HG03045 (cell line): Measurements from ENCODE around the gene DOK7.

ENCODE experiments used
- ATAC-seq: cut with Tn5 transposase; IDR thresholded peaks from one replicate; pipeline ENCODE4 v1.9.1; 2021; ENCODE audit warnings: mild to moderate bottlenecking, moderate library complexity; ENCODE audit not compliant: unreplicated experiment

The DOK7 gene

DNA sequence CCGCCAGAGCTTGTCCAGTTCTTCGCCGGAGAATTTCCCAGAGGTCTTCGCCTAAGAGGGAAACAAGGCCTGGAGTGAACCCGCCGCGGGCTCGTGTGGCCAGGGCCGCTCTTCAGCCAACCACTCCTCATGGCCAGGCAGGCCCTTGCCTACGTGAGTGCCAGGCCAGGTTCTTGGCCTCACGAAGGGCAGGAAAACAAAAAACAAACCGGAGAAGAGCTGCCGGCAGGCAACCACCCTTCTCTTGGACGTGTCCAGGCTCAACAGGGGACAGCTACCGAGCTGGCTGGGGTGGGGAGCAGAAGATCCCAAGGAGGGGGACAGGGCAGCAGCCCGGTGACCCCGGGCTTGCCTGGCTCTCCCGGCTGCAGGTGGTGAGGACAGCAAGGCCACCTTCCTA is 55.8 kb downstream of the DOK7 start:
- no peak for ATAC-seq

DNA sequence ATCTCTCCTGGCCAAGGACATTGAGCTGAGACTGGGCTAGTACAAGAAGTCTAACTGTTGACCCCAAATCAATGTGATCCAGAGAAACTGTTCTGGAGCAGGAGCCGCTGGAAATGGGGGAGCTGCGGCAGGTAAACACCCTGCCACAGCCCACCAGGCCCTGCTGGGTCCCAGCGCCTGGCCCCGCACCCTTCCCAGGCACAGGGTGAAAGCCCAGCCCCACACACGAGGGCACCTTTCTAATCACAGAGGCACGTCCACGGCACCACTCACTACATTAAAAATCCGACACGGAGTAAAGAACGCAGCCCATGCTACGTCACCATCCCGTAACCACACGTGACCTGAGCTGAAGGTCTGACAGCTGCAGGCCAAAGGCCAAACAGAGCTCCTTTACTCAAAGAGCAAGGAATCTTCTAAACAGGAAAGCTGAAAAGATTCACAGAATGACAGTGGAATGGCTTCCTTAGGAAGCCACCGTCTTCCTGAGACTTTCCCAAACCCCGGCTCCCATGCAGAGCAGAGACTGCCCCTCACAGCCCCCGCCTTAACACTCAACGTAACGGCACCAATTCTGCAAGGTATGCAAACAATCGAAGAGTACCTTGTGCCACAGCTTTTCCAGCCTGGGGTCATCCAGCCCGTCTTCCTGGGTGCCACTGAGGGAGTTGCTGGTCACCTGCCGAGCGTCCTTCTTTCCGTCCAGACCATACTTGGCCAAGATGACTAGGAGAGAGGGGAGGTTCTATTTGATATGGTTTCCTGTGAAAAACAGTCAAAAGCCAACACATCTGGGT is 56.6 kb downstream of the DOK7 start:
- ATAC-seq, result no peak

DNA sequence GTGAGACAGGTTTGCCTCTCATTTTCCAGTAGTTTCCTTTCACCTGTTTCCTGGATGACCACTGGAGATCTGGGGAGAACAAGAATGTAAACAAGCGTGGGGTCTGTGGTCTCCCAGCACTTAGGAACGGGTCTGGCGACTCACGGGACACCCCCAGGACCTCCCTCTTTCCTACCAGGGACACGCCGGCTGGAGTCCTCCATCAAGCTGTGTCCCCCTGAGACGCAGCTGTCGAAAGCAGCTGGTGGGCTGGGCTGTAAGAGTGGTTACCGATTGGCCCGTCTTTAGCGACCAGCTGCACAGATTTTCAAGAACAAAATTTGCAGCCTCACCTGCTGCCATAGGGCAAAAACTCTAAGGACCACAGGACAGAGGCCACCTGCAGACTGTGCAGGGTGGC is 57.2 kb downstream of the DOK7 start:
- no peak for ATAC-seq

DNA sequence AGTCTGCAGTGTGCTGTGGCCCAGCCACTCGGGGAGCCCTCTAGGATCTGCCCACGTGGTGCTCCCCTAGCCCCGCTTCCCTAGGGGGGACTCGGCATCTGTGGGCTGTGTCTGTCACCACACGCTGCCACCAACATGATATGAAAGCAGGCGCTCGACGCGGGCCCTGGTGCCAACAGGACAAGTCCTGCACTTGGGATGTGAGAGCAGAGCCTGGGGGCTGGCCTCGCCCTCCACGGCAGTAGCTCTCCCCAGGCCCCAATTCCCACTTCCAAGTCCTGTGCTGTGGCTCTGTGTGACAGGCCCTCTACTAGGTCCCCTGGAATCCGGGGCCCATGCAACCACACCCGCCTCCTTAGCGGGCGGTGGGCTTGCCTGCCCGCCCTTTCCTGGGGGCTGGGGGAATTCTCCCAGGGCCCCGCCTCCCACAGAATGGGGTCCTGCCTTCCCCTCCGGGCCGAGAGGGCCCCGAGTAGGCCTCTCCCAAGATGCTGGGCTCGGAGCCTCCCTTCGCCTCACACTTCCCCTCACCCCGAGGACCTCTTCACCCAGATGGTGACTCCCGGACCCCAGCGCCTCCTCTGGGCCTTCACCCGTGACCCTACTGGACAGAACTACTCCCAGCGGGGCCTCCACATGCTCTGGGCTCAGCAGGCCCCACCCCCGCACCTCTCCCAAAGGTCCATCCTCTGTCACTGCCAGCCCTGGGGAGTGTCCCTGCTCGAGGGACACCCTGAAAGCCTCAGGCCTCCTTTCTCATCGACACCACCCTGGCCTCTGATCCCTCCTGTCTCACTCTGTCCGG is 57.9 kb downstream of the DOK7 start:
- no peak for ATAC-seq

DNA sequence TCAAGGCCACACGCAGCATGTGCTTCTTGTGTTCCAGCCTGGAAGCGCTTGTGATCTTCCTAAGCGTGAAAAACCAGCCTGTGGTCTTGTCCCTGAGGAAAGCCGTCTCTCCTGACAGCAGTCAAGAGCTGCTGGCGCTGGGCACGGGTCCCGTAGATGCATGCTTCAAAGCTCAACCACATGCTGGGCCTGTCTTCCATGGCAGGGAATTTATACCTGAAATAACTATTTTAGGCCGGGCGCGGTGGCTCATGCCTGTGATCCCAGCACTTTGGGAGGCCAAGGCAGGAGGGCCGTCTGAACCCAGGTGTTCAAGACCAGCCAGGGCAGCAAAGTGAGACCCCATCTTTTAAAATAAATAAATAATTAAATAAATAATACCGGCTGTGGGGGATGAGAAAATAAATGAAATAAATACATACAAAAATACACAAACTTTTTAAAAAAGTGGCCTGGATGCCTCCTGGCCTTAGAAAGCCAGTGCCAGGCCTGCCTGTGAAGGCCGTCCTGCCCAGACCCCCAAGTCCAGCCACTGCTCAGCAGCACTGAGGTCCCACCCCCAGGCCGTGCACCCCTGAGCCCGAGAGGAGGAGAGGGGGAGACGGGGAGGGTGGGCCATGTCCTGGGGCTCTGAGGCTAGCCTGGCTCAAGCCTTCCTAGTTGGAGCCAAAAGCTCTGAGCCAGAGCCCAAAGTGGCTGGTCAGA is 58.7 kb downstream of the DOK7 start:
- ATAC-seq, result no peak

DNA sequence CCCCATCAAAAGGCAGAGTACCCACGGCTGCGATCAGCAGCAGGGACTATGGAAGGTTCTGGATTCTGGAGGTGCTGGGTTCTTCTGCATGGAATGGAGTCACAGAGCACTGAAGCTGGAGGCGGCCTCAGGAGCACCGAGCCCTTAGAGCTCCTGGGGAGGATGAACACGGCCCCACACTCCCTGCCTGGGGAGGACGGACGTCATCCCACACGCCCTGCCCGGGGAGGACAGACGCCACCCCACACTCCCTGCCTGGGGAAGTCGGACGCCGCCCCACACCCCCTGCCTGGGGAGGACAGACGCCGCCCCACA is 59.2 kb downstream of the DOK7 start:
- no peak for ATAC-seq

DNA sequence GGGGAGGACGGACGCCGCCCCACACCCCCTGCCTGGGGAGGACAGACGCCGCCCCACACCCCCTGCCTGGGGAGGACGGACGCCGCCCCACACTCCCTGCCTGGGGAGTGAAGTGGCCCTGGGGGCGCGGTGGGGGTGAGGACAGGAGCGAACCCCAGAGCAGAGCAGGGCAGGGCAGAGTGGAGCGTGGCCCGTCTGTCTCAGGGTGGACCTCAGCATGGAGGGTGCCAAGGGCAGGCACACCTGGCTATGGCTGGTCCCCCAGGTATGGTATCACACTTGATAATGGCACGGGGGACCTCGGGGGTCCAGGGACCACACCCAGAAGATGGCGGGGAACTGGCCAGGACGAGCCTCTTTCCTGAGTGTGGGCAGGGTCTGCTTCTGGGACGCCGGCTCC is 59.5 kb downstream of the DOK7 start:
- no peak for ATAC-seq

DNA sequence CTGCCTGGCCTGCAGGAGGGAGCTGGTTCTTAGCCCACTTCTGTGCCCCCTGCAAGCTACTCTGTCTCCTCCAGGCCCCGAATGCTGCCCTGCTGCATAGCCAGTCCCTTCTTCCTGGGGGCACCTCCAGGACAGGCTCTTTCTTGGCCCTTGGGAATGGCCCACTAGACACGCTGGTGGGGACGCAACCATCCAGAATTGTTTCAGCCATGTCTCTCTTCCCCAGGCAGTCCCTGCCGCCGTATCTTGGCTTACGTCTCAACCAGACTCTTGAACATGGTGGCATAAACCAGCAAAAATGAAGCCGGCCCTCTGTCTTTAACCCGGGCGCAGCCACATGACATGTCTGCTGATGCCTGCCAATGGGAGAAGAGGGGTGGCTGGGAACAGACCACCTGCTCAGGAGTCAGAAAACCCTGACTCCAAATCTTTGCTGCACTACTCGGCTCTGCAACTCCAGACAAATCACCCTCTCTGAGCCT is 60.1 kb downstream of the DOK7 start:
- ATAC-seq, result no peak

DNA sequence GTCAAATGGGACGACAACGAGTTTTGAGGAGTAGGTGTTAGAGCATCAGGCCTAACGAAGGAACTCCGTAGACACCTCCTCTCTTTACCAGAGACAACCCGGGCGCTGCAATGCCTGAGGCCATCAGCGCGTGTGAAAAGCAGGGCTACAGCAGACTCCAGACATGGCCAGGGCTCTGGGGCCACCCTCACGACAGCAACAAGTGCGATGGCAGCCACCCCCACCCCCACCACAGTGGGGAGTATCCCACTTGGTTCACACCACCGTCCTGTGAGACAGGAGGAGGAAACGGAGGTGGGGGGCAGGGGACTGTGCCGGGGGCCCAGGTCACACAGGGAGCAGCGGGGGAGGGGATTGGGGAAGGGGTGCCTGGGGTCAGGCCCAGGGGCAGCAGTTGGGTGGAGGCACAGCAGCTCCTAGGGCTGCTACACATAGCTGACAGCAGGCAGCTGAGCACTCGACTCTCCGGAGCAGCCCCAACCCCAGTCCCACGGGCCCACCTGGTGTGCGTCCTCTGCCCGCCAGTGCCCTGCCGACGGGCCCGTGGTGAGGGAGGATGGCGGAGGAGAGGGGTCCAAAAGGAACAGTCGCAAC is 60.6 kb downstream of the DOK7 start:
- ATAC-seq, result no peak

DNA sequence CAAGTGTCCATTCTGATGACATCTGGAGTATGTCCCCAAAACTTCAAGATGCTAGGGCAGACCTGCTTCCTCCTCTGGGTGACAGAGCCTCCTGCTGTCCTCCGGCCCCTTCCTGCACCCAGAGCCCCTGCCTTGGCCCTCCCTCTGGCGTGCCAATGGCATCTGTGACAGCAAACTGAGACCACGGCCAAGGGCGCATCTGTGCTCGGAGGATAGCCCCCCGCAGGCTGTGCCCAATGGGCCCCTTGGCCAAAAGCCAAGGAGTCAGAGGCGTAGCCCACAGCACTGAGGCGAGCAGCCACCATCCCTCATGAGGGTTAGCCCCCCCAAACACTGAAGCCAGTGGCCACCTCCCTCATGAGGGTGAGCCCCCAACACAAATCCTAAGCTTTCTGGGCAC is 61.2 kb downstream of the DOK7 start:
- ATAC-seq, result no peak

DNA sequence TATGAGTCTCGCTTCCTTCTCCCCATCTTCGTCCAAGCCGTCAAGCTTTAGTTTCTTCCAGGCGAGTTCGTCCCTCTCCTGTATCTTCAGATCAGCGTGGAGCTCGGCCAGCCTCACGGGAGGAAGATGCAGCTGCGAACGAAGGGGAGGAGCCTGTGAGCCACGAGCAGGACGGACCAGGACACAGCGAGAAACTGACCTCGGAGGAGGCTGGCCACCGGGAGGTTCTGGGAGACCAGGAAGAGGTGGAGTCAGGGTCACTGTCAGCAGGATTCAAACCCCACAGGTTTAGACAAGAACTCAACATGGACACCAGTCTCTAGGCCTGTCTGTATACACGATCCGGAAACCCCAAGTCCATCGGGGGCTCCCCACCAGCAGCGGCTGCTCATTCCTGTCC is 61.8 kb downstream of the DOK7 start:
- ATAC-seq, result no peak

DNA sequence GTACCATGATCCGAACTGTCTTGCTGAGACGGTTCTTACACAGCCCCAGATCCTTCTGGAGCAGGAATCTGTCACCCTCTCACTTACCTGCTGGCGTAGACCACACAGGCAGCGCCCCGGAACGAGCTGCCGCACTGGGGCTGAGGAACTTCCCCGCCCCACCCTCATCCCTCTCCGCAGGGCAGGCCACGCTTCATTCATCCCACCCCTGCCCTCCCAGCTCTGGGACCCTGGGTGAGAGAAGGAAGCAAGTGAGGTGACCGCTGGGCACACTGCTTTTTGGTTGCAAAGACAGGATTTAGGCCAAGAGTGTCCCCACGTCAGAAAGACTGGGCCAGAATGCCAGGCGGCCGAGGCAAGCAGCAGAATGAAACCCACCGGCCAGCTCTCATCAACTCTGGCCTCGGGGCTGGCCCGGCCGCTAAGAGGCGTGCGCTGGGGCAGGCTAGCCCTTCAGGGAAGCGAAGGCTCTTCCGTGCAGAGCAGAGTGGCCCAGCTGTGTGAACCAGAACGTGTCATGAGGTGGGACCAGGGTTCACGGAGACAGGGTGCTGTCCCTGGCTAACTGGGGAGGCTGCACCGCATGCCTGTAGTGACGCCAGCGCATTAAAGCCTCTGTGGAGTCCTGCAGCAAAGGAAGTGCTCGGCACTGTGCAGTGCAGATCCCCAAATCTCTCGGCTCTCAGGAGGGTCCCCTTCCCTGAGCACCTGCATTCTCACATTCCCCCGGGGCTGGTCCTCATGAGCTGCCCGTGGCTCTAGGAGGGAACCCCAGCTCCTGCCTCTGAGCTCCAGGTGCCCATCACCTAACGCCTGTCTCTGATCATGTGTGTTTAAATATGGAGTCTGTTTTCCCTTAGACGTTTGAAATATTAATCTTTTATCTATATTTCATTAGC is 62.7 kb downstream of the DOK7 start:
- ATAC-seq, result no peak

DNA sequence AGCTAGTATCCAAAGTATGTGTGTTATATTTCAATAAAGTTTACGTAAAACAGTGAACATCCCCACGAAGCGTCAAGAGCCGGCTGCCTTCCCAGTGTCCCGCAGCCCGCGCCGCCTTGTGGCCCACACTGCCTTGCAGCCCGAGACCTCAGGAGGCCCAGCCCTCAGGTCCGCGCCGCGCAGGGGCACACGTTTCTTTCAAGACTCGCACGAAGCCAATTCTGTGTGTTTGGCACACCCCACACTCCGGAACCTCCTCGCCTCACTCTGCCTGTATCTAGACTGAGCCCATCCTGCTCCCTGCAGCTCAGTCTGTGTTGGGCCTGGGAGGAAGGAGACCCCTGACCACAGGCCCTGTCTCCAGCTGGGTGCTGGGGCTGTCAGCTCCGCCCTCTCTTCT is 63.4 kb downstream of the DOK7 start:
- no peak for ATAC-seq

DNA sequence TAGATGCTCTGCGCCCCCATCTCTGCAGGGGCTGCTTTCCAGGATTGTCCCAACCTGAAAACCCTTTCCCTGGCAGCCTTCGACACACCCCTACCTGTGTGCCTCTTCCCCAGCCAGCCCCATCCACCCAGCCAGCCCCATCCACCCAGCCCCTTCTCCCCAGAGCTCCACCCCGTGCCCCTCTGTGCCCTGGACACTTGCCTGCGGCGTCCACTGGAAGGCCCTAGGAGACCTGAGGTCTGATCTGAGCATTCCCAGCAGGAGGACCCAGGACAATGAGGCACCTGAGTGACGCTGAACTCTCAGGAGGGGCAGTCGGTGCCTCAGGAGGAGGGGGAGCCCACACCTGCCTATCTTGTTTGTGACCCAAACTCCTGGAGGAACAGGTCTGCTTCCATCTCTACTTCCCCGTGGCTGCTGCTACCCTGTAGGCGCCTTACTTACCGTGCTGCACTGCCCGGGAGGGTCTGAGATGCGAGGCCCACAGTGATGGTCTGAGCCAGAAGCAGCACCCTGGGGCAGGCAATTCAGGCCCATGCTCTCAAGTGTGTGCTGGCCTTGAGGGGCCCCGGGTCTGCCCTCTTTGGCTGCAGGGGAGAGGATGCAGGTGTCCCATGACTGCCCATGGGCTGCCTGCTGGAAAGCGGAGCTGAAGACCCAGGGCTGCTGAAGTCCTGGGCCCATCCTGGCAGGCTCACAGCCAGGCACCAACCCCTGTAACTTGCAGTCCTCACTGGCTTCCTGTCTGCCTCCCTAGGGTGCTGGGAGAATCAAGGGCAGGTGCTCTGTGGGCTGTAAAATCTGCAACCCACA is 64.2 kb downstream of the DOK7 start:
- ATAC-seq, result no peak

DNA sequence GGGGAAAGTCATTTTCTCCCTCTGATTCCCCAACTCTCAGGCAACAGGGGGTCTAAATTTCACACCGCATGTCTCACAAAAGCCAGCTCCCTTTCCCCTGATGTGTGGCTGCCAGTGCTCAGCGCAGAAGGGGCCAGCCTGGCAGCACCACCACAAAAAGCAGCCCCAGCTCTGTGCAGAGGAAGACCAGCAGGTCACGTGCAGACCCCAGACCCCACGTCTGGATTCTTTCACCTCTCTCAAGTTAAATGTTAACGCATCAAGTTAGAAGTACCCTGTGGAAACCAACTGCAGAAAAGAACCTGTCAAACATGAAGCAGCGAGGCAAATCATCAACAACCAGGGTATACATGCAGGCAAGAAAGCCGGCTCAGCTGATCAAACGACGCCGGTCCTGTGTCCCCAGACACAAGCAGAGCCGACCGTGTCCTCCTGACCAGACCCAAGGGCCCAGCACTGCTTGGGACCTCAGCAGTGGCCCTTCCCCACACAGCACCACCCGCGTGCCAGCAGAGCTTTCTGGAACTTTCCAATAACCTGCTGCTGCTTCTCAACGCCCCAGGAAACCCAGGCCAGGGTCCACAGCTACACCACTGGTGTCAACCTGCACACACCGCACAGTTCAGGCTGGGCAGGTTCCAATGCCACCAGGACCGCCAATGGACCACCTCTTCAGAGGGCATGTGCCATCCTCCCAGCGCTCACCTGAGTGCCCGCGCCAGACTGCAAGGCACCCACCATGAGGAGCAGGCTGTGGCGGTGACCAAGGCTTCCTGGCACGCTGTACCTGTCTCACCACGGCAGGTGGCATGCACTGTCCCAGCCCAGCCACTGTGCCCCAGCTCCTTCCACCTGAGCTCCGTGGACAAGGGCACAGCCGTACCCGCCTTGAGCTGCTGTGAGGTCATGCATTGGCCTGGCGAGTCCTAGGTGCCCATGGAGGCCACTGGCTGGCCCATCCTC is 65.1 kb downstream of the DOK7 start:
- ATAC-seq, result no peak

DNA sequence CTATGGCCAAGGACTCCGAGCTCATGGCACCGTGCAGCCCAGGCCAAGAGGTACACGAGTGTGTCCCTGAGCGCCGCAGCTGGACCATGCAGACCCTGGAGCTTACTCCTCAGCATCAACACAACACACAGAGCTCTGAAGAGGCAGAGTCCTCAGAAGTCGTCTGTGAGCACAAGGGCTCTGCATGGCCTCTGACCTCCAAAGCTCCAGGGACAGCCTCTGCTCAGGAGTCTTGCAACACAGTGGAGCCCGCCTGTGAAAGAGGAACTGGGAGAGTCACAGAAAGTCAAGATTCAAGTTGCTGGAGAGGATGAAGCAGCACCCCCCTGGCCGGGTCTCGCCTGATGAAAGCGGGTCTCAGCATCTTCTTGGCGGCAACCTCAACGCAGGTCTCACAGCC is 66.3 kb downstream of the DOK7 start:
- ATAC-seq, result no peak

DNA sequence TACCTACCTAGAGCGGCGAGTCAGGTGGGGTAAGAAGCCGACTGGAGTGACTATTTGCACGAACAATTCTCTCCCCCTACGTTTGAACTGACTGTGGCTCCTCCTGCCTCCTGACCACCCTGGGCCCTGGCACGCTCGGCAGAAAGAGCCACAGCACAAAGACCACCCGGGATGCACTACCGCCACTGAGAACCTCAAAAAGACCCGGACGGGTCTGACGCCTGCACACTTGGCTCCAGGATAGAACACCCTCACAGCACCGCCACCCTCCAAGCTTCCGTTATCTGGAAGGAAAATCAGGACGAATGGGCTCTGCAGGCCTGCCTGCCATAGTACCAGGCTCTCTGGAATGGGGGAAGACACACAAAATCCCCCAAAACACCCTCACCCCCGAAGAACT is 66.9 kb downstream of the DOK7 start:
- no peak for ATAC-seq

DNA sequence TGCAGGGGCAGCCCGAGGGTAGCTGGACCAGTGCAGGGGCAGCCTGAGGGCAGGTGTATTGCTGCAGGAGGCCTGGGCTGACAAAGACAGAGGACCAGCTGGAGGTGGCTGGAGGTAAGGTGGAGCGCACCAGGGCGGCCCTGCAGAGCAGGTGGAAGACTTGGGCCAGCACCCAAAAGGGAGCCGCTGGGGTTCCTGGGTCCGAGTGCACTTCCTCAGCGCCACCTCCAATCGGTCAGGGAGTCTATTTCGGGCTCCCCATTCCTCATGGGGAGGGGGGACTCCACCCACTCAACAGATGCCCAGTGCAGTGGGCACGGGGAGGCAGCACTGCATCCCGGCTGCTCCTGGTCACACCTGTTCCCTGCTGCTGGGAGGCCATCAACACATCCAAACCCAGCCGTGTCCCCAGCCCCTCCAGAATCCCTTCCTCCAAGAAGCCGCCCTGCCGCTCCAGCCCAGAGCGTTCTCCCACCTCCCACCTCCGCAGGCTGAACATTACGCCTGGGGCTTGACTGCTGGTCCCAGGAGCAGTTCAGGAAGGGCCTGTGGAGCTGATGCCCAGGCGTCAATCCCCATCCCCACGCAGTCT is 67.7 kb downstream of the DOK7 start:
- ATAC-seq, result no peak
